HPDE6-E6E7 (cell line): Measurements from ENCODE around the gene C19orf25.
"Not testable (repeated sequence)": the region's sequence is repeated elsewhere in the genome, so short reads cannot be mapped to it uniquely, and the experiment has no call there.

ENCODE experiments used
- DNase-seq: peaks from one replicate; pipeline ENCODE4 v3.0.0; 2011; ENCODE audit warnings: missing footprints; ENCODE audit errors: extremely low spot score

C19orf25 gene

GRCh38 chr19:1512671-1513498 is 33.9 kb upstream of the C19orf25 start, which contains the start of gene ADAMTSL5:
Gene ADAMTSL5, minus strand, starts transcription at chr19:1513019. Its CDS starts 2,076 bp downstream, at chr19:1510943.
- peak; percentile 60 for DNase-seq

GRCh38 chr19:1511318-1512317 is 32.6 kb upstream of the C19orf25 start:
- DNase-seq = no peak

DNA sequence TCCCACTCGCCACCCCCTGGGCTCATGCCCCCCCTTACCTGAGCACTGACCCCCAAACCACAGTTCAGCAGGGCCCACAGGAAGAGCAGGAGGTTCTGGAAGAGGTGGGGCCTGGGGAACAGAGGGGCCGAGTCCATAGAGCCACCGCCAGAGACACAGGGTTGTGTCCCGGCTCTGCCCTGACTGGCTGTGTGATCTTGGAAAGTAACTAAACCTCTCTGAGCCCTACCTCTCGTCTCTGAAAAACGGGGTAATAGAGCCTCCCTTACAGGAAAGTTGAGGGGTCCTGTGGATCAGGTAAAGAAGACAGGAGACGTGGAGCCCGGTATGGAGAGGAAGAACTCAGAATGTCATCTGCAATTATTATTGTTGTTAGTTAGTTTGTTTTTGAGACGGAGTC is 31.8 kb upstream of the C19orf25 start:
- no peak for DNase-seq

- no peak for DNase-seq
Measured at GRCh38 chr19:1510442-1510806, 31.4 kb upstream of the C19orf25 start.

DNA sequence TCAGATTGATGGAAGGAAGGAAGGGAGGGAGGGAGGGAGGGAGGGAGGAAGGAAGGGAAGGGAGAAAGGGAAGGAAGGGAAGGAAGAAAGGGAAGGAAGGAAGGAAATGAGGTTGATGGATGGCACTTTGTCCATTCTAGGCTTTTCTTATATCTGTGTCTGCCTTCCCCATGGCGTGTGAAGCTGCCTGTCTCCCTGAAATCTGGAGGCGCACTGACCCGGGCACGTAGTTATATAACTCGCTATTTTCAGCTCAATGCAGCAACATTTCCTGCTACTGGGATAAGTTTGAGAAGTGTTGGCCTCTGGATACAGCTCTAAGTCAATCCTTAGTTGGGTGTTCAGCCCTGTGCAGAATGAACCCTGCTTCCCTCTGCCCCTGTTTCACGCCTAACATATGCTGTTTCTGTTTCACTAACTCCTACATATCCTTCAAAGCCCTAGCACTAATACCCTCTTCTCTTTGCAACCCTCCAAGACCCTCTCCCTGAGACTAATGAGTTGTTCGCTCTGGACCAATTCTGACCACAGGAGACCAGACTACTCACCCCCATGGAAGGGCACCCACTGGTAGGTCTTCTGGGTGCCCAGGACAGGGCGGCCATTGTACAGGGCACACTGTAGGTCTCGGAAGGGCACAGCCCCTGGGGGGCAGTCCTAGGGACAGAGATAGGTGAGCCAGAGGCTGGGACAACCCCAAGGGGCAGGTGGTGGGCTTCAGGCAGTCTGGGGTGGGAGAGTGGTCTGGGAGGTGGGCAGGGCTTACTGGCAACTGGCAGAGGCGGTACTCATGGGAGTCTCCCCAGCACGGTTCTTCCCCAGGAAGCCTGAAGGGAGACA is 30.8 kb upstream of the C19orf25 start:
- no peak for DNase-seq

GRCh38 chr19:1508507-1508856 is 29.5 kb upstream of the C19orf25 start:
- DNase-seq = no peak

DNA sequence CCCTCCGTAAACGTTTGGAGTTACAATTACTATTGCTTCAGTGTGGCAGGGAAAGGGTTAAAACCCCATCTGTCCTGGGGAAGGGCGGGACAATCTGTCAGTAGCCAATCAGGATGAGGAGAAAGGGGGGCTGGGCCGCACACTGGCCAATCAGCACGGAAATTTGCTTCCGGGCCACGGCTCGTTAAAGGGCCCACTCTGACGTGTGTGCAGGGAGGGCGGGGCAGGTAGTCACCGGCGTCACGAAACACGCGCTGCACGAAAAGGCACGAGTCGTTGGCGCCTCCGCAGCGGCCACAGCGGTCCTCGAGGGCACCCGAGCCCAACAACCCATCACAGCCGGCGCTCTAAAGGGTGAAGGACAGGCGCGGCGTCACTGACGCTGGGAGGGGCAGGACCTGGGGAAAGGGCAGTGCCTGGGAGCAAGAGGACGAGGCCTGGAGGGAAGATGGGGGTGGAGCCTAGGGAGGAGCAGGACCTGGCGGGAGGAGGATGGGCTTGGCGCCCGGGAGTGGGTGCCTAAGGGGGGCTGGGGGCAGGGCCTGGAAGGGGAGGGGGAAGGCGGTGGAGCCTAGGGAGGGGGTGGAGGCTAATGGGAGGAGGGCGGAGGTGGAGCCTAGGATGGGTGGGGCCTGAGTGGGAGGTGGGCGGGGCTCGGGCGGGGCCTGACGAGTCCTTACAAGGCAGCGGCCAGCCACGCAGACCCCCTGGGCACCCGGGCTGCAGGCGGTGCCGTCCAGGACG is 28.9 kb upstream of the C19orf25 start:
- peak; percentile 96 for DNase-seq

DNA sequence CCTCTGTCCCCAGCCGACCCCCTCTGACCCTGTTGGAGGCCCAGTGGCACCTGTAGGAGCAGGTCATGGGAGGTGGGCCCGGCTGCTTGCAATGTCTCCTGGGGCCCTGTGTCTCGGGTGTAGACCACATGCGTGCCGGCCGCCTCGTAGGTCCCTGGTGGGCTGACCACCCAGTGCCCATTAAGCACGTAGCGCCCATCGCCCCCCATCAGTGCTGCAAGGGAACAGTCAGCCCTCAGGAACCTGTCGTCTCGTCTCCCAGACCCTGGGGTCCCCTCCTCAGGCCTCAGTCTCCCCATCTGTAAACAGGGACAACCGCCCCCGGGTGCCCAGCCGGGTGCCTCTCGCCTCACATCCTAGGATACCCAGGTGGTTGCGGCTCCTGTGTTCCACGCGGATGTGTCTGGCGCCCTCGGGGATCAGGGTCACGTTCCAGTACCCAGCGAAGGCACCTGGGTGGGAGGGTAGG is 28.2 kb upstream of the C19orf25 start:
- no peak for DNase-seq

DNA sequence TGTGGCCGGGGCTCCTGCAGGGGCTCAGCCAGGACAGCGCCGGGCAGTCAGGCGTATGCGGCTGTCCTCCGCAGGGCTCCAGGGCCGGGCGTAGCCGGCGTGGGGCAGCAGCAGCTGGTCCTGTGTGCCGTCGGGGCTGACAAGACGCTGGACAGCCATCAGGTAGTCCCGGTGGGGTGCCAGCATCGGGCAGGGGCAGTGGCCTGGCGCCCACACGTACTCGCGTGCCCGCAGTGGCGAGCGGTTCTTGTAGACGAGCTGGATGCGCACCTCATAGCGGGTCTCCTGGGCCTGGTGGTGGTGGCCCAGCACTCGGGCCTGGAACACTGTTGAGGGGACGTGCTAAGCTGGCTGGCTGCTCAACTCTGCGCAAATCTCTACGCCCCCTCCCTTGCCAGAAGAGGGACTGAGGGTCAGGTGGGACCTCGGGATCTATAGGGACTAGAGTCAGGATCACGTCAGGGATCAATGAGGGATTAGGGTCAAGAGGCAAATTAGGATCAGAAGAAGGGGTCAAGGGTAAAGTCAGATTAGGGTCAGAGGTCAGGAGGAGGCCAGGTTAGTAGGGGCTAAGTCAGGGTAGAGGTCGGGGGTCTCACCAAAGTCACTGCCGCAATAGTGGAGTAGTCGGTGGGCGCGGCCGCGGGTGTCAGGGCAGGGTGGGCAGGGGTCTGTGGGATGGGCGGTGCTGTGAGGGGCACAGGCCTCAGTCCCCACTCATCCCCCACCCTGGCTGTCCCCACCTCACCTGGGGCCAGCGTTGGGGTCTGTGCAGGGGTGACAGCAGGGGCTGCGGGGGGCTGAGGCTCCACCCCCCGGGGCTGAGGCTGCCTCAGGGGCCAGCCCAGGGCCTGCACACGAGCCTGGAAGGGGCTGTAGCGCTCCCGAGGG is 27.2 kb upstream of the C19orf25 start:
- no peak for DNase-seq

- no peak for DNase-seq
Measured at GRCh38 chr19:1505012-1505411, 26.0 kb upstream of the C19orf25 start.

DNA sequence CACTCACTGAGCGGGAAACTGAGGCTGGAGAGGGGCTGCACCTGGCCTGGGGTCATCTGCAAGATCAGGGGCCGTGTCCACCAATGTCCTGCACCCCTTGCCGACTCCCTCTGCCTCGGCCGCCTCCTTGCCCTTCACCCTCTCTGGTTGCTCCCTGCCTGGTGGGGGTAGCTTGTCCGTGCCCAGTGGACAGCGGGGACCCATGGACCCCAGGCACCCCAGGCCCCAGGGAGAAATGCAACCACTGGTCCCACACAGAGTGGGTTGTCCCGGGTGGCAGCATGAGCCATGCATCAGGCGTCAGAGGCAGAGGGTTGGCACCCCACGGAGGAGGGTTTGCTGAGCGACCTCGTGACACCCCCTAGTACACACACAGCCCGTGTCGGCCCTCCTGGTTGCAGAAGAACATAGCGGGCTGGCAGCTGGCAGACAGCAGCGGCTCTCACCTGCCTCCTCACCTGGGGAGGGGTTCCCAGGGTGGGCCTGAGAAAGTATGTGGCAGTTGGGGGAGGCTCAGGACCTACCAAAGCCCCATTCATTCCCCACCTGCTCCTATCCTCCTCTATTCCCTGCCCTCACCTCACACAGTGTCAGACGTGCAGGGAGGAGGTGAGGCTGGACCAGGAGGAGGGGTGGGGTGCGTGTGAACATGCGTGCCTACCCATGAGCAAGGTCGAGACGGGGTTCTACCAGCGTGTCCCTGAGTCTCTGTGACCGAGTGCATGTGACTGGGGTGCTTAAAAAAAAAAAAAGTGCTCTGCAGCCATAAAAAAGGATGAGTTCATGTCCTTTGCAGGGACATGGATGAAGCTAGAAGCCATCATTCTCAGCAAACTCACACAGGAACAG is 25.1 kb upstream of the C19orf25 start:
- no peak for DNase-seq

GRCh38 chr19:1503089-1503924 is 24.3 kb upstream of the C19orf25 start:
- DNase-seq = no peak

GRCh38 chr19:1502433-1503088 is 23.5 kb upstream of the C19orf25 start:
- no peak for DNase-seq

- no peak for DNase-seq
Measured at GRCh38 chr19:1501200-1501595, 22.2 kb upstream of the C19orf25 start.

- not testable (repeated sequence) for DNase-seq
Measured at GRCh38 chr19:1499231-1499630, 20.2 kb upstream of the C19orf25 start.

DNA sequence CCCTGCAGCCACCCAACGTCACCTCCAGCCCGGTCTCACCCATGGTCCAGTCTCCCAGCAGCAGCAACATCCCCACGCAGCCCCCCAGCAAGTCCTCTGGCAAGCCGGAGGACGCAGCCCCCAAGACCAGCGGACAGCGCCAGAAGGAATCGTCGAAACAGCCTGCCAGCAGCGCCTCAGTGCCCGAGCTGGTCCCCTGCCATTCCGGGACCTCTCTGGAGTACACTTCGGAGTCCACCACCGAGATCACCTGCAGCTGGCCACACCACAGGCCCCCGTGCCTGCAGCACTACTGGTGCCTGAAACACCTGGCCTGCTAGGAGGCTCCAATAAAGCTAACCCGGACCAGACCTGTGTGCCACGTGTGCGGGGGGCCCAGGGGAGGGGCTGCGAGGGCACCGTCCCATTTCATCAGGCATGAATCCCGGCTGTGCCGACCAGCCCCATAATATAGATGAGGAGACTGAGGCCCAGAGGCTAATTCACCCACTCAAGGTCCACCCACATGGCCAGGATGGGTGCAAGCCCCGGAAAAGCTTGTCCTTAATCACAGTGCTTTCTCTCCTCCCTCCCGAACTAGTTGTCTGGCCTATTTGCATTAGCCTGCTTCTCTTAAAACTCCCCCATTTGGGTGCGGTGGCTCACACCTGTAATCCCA is 18.7 kb upstream of the C19orf25 start:
- no peak for DNase-seq
